Esophagus squamous epithelium (tissue), 4 donors: Measurements from ENCODE around the gene SLC11A1.

ENCODE experiments used
- CTCF ChIP-seq, 6 experiments: fragments of 450-650 bp in 4 of 6; fragments of 200-600 bp in 2 of 6; sonication (generic) in 2 of 6; IDR thresholded peaks; one replicate each; pipeline ENCODE4 v1.5.1; 2016 to 2019; ENCODE audit warnings: antibody characterized with exemption in 6 of 6, mild to moderate bottlenecking in 4 of 6, moderate library complexity in 4 of 6
- POLR2A ChIP-seq, 4 donors: fragments of 450-650 bp; IDR thresholded peaks; one replicate each; pipeline ENCODE4 v1.6.1; 2017; ENCODE audit warnings: antibody characterized with exemption in 4 of 4, mild to moderate bottlenecking in 4 of 4, moderate library complexity in 3 of 4

- TF ChIP-seq POLR2A (IDR thresholded peaks at IDR 0.05), result no peak
- TF ChIP-seq CTCF (IDR thresholded peaks at IDR 0.05), result no peak
Measured at GRCh38 chr2:218375212-218375611, 6.9 kb upstream of the SLC11A1 start.
